Duodenal mucosa (tissue), 2 donors: ENCODE data around the gene FNDC3A.

Source experiments
- H3K27ac ChIP-seq: one replicate; pipeline ENCODE4 v1.7.0; 2013; ENCODE audit warnings: low read depth, low read length
- H3K27me3 ChIP-seq, 2 donors: one replicate each; pipeline ENCODE4 v1.7.0; 2013; ENCODE audit warnings: low read length in 2 of 2, control low read depth in 1 of 2; ENCODE audit not compliant: insufficient read depth in 2 of 2, control insufficient read depth in 1 of 2
- H3K36me3 ChIP-seq, 2 donors: one replicate each; pipeline ENCODE4 v1.7.0; 2013; ENCODE audit warnings: low read length in 2 of 2, control low read depth in 1 of 2; ENCODE audit not compliant: insufficient read depth in 2 of 2, control insufficient read depth in 1 of 2
- H3K4me1 ChIP-seq, 2 donors: one replicate each; pipeline ENCODE4 v1.7.0; 2013; ENCODE audit warnings: low read length in 2 of 2, control low read depth in 1 of 2; ENCODE audit not compliant: insufficient read depth in 2 of 2, control insufficient read depth in 1 of 2
- H3K4me3 ChIP-seq, 2 donors: one replicate each; pipeline ENCODE4 v1.7.0; 2013; ENCODE audit warnings: low read length in 2 of 2, low read depth in 1 of 2
- H3K9ac ChIP-seq, 2 donors: one replicate each; pipeline ENCODE4 v1.7.0; 2013; ENCODE audit warnings: low read length in 2 of 2, low read depth in 1 of 2
- H3K9me3 ChIP-seq, 2 donors: one replicate each; pipeline ENCODE4 v1.7.0; 2013; ENCODE audit warnings: low read length in 2 of 2, control low read depth in 1 of 2; ENCODE audit not compliant: control insufficient read depth in 1 of 2

Gene FNDC3A

DNA sequence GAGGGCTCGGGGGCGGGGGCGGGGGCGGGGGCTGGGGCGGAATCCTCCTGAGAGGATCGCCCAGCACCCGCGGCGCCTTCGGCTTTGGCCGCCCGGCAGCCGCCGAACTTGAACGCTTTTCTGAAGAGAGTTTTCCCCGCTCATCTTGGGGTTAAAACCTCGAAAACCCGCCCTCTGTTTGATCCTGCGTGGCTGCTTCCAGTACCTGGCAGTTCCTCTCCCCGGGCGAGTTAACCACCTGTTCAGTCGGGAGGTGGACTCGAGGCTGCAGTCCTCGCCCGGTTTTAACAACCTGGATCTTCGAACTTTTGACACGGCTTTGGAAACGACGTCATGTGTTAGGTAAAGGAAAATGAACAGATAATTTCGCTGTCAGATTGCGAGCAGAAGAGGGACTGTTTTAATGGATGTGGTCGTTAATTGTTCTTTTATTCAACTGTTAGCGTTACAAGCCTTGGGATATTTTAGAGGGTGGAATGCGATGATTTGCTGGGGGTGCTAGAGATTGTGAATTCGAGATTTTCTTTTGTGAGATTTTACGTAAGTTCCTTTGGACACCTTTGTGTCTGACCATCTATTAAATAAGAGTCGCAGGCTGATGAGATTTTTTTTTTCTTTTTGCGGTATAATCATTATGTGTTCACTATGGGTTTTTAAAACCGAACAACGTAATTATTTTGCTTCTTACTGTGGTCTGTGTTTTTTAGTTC, 1.0 kb downstream of the FNDC3A start:
- H3K9ac ChIP-seq: peak overlapping the region; percentile 81 to 94
- H3K9me3 ChIP-seq: peaks cover 0 to 11% of the 10 kb centered on the region in 2 donors
- H3K27ac ChIP-seq: peak overlapping the region; percentile 99
- H3K4me3 ChIP-seq: peak overlapping the region; percentile 75 to 93
- no peaks in the 10 kb centered on the region for H3K36me3 ChIP-seq
- no peaks in the 10 kb centered on the region for H3K27me3 ChIP-seq
- peaks cover 4 to 16% of the 10 kb centered on the region in 2 donors for H3K4me1 ChIP-seq

GRCh38 chr13:48977286-48977625, 1.5 kb downstream of the FNDC3A start:
- Histone ChIP-seq H3K27me3 (no peaks in the 10 kb centered on the region), H3K4me3 (peak overlapping the region; percentile 75 to 93), H3K9ac (peak overlapping the region; percentile 81 to 94), H3K9me3 (peaks cover 0 to 11% of the 10 kb centered on the region in 2 donors), H3K27ac (peak overlapping the region; percentile 99), H3K4me1 (peaks cover 4 to 16% of the 10 kb centered on the region in 2 donors), H3K36me3 (no peaks in the 10 kb centered on the region)

DNA sequence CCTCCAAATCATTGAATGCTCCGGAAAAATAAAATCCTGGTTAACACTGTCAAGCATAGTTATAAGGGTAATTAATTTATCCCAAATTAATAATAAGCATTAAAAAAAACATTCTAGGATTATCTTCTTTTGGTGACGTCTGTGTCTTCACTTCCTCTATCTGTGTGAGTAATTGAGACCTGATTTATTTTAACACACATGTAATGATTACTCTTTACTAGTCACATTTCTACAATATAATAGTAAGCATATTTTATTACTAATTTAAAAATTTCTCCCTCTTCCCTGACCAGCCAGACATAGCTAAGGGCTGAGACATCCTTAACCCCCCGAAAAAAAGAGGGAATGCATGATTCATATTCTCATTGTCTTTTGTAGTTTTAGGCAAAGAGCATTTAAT, 2.3 kb downstream of the FNDC3A start:
- Histone ChIP-seq H3K36me3 (no peaks in the 10 kb centered on the region), H3K4me3 (peak overlapping the region; percentile 75 to 93), H3K9me3 (peaks cover 0 to 11% of the 10 kb centered on the region in 2 donors), H3K27ac (no peak overlapping the region), H3K27me3 (no peaks in the 10 kb centered on the region), H3K9ac (no peak overlapping the region), H3K4me1 (peaks cover 4 to 16% of the 10 kb centered on the region in 2 donors)

- Histone ChIP-seq H3K4me1 (peaks cover 4 to 20% of the 10 kb centered on the region in 2 donors), H3K36me3 (no peaks in the 10 kb centered on the region), H3K4me3 (peak overlapping the region in 1 of 2 donors; percentile 75), H3K27ac (no peak overlapping the region), H3K9ac (no peak overlapping the region), H3K9me3 (peaks cover 0 to 3% of the 10 kb centered on the region in 2 donors), H3K27me3 (no peaks in the 10 kb centered on the region)
Observed at GRCh38 chr13:48978942-48979601, 3.4 kb downstream of the FNDC3A start.

GRCh38 chr13:48979892-48980291, 4.2 kb downstream of the FNDC3A start:
- Histone ChIP-seq H3K9ac (no peak overlapping the region), H3K4me1 (peaks cover 4 to 20% of the 10 kb centered on the region in 2 donors), H3K27ac (no peak overlapping the region), H3K4me3 (peak overlapping the region in 1 of 2 donors; percentile 19), H3K9me3 (no peaks in the 10 kb centered on the region), H3K36me3 (no peaks in the 10 kb centered on the region), H3K27me3 (no peaks in the 10 kb centered on the region)

DNA sequence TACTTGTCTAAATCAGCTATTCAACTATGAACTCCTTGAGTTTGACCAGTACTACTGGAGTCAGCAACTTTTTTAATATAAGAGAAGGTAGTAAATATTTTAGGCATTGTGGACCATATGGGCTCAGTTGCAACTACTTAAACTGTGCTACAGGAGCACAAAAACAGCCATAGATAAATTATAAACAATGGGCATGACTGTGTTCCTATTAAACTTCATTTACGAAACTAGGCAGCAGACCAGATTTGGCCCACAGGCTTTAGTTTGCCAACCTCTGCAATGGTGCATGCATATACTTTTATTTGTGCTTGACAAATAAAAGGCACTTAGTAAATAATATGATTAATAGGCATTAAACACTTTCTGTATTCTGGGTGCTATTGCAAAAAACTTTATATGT, 7.6 kb downstream of the FNDC3A start:
- no peak overlapping the region for H3K9ac ChIP-seq
- H3K4me1 ChIP-seq: peaks cover 4 to 18% of the 10 kb centered on the region in 2 donors
- H3K4me3 ChIP-seq: no peak overlapping the region
- H3K27me3 ChIP-seq: no peaks in the 10 kb centered on the region
- no peaks in the 10 kb centered on the region for H3K9me3 ChIP-seq
- H3K36me3 ChIP-seq: no peaks in the 10 kb centered on the region
- no peak overlapping the region for H3K27ac ChIP-seq

GRCh38 chr13:48985756-48986155, 10.0 kb downstream of the FNDC3A start:
- Histone ChIP-seq H3K27ac (no peak overlapping the region), H3K9ac (no peak overlapping the region), H3K4me1 (peaks cover under 1 to 5% of the 10 kb centered on the region in 2 donors), H3K4me3 (no peak overlapping the region), H3K27me3 (no peaks in the 10 kb centered on the region), H3K9me3 (peaks cover 0 to 2% of the 10 kb centered on the region in 2 donors), H3K36me3 (no peaks in the 10 kb centered on the region)

DNA sequence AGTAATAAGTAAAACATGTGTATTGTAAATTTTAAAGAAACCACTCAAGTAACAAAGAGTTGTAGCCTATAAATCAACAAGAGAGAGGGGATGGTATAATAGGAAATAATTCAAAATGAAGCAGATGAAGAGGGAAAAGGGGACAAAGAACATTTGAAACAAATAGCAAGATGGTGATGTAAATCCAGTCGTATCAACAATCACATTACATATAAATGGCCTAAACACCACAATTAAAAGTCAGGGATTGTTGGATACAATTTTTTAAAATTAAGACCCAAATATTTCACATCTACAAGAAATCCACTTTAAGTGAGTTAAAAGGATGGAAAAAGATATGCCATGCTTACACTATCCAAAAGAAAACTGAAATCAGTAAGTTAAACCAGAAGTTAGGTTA, 15.2 kb downstream of the FNDC3A start:
- no peaks in the 10 kb centered on the region for H3K36me3 ChIP-seq
- H3K9me3 ChIP-seq: peaks cover 2 to 10% of the 10 kb centered on the region in 2 donors
- H3K9ac ChIP-seq: no peak overlapping the region
- no peak overlapping the region for H3K27ac ChIP-seq
- H3K27me3 ChIP-seq: no peaks in the 10 kb centered on the region
- H3K4me3 ChIP-seq: no peak overlapping the region
- no peaks in the 10 kb centered on the region for H3K4me1 ChIP-seq

DNA sequence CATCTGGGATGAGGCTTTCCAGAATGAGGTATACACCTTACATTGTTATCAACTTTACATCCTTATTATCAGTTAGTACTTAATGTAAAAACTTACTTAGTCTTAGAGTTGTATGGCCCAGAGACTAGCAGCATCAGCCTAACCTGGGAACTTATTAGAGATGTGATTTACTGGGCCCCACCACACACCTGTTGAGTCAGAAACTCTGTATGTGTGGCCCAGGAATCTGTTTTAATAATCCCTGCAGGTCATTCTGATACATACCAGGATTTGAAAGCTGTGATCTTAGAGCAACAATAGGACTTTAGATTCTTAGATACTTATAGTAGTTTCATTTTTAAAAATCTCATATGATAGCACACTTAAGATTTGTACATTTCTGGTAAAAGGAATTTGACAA, 17.4 kb downstream of the FNDC3A start:
- H3K4me1 ChIP-seq: no peaks in the 10 kb centered on the region
- H3K27me3 ChIP-seq: no peaks in the 10 kb centered on the region
- H3K36me3 ChIP-seq: no peaks in the 10 kb centered on the region
- H3K9ac ChIP-seq: no peak overlapping the region
- peaks cover 2 to 10% of the 10 kb centered on the region in 2 donors for H3K9me3 ChIP-seq
- no peak overlapping the region for H3K27ac ChIP-seq
- no peak overlapping the region for H3K4me3 ChIP-seq

DNA sequence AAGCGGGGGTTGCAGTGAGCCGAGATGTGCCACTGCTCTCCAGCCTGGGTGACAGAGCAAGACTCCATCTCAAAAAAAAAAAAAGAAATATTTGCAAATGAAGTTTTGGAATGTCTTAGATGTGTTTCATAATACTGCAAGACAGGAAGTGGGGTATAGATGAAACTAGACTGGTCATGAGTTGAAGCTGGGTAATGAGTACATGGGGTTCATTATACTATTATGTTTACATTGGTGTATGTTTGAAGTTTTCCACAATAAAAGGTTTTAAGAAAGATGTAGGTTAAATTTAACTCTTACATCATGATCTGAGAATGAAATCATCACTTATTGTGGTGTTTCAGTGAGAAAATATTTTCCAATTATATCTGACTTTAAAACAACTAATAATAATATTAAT, 19.0 kb downstream of the FNDC3A start:
- no peaks in the 10 kb centered on the region for H3K27me3 ChIP-seq
- no peak overlapping the region for H3K9ac ChIP-seq
- no peak overlapping the region for H3K4me3 ChIP-seq
- no peaks in the 10 kb centered on the region for H3K4me1 ChIP-seq
- peaks cover 2 to 10% of the 10 kb centered on the region in 2 donors for H3K9me3 ChIP-seq
- H3K27ac ChIP-seq: no peak overlapping the region
- H3K36me3 ChIP-seq: no peaks in the 10 kb centered on the region
